H54 (cell line): ENCODE results near the gene TTYH2.

Source experiments
- DNase-seq: peaks from one replicate; pipeline ENCODE4 v3.0.0; 2011; ENCODE audit warnings: low spot score, mixed read lengths; ENCODE audit not compliant: insufficient read length
- FAIRE-seq: peaks from 3 replicates; lab custom pipeline; 2011; peaks lifted over from hg19 to GRCh38; lab: Jason Lieb, UNC
- POLR2A ChIP-seq: IDR thresholded peaks from 2 replicates; pipeline ENCODE4 v1.6.1; 2011; ENCODE audit warnings: low read depth, mild to moderate bottlenecking, low read length

TTYH2 gene

DNA sequence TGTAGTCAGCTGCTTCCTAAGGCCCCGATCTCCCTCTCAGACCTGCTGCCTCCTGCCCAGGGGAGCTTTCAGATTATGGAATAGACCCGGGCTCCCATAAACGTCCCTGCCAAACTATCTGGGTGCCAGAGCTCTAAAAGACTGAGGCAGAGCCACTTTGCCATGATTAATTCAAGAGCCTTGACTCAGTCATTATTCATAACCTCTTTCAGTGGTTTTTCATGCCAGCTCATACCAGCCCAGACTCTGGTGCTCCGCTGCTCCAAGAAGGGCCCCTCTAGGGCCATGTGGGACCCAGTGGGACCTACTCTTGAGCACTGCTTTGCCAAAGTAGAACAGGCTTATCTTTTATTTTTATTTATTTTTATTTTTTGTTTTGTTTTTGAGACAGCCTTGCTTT lies 84.6 kb downstream of the TTYH2 start:
- peak; percentile 56 for DNase-seq
- peak; percentile 45 for FAIRE-seq
- TF ChIP-seq POLR2A, result no peak

GRCh38 chr17:74298778-74299177 lies 85.4 kb downstream of the TTYH2 start:
- no peak for FAIRE-seq
- no peak for TF ChIP-seq POLR2A
- DNase-seq, result no peak

DNA sequence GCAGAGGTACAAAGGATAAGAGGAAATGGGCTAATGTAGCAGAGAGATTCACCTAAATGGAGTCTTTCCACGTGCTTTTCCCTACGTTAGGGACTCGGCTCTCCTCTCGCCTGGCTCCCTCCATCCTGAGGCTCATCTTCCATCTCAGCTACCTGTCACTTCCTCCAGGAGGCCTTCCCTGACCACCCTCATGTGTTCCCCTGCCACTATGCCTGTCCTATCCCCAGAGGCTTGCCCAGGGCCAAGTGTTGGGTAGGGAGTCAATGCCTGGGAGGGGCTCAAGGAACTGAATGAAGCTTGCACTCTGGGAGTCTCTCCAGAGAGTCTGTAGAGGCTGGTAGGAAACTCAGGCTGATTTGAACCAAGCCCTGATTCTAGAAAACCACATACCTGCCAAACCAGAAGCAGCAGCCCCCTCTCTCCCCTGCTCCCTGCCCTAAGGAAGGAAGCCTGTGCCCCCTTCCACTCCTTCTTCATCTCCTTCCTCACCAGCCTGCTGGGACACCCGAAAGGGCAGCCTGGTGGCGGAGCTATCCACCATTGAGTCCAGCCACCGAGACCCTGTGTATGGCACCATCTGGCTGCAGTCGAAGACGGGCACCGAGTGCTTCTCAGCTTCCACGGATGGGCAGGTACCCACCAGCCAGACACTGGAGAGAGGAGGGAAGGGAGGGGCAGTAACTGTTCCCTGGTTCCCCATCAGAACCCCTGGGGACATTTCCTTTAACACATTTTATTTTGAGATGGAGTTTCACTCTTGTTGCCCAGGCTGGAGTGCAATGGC lies 86.0 kb downstream of the TTYH2 start:
- no peak for TF ChIP-seq POLR2A
- DNase-seq, result no peak
- no peak for FAIRE-seq

GRCh38 chr17:74303305-74303704 lies 89.9 kb downstream of the TTYH2 start:
- no peak for FAIRE-seq
- TF ChIP-seq POLR2A, result no peak
- DNase-seq, result no peak

GRCh38 chr17:74304184-74304583 lies 90.8 kb downstream of the TTYH2 start:
- no peak for DNase-seq
- no peak for FAIRE-seq

DNA sequence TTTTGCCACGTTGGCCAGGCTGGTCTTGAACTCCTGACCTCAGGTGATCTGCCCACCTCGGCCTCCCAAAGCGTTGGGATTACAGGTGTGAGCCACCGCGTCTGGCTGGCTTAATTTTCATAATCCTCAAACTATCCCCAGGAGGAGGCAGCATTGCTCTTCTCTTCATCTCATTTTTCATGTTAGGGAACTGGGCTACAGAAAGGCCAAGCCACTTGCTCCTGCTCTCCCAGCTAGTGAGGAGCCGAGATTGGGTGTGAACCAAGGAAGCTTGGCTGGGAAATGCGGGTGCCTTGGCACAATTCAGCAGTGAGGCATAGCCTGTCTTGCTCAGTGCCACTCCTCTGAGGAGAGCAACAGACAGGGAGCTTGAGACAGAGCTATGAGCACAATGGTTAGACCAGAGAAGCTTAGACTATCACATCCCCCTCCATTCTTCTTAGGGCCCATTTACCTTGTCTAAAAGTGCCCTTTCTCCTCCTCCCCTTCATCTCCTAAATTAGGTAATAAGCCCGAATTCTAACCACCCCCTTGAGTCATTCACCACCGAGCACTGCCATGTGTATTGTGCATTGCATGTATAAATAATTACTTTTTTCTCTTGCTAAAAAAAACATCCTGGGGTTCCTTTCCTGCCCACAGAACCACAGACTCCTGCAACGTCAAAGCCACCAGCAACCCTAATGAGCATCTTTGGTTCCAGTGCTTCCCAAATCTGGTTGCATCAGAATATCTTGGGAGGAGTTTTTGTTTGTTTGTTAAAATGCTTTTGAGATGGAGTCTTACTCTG lies 92.7 kb downstream of the TTYH2 start:
- TF ChIP-seq POLR2A, result no peak
- FAIRE-seq (no peak), DNase-seq (no peak)

More at GRCh38 chr17:74304184-74304583, 90.8 kb downstream of the TTYH2 start:
- no peak for TF ChIP-seq POLR2A

- no peak for DNase-seq
- FAIRE-seq, result no peak
- no peak for TF ChIP-seq POLR2A
These were observed 94.8 kb downstream of the TTYH2 start for GRCh38 chr17:74307984-74308773.

GRCh38 chr17:74309902-74310301 lies 96.5 kb downstream of the TTYH2 start:
- DNase-seq (no peak), FAIRE-seq (no peak)
- no peak for TF ChIP-seq POLR2A
